CD4-positive, alpha-beta T cell treated with Interleukin-1 beta for 1 hour (primary cell): Measurements from ENCODE around the gene IL31RA.

Experiments used
- DNase-seq, 2 donors: peaks; one replicate each; pipeline ENCODE4 v3.0.0-alpha.2; 2020 to 2022

IL31RA gene

DNA sequence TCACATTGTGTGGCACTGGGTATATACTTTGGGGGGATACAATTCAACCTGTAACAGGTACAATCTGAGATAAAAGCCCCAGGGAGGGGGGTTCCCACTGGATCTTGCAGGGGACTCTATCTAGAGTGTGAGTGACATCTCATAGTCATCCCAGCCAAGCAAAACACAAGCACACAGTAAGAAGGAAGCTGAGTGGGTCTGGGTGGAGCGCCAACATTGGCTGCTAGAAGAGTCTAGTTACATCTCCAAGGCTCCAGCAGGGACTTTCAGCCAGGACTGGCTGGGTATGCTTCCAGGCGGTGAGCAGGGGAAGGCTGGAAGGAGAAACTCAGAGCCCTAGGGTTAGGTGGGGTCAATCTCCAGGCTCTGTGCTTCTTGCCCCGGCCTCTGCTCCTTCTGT lies 53.0 kb downstream of the IL31RA start:
- peak in 1 of 2 donors; percentile 20 for DNase-seq

DNA sequence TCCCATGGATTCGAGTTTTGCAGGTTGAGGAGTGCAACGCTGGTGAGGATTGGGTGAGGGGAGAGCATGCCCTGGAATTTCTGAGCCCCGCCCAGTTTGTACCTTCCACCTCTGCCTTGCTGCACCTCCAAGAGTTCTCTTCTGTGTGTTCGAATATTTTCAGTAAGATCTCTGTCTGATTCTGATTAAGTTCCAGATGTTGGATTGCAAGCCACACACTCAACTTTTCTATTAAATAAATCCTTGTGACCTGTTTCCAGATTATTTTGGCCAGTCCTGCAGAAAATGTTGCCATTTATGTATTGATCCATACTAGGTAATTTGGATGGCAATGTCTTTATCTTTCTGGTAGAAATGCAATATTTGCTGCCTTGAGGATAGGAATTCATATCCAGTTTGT lies 54.1 kb downstream of the IL31RA start:
- DNase-seq: no peak

DNA sequence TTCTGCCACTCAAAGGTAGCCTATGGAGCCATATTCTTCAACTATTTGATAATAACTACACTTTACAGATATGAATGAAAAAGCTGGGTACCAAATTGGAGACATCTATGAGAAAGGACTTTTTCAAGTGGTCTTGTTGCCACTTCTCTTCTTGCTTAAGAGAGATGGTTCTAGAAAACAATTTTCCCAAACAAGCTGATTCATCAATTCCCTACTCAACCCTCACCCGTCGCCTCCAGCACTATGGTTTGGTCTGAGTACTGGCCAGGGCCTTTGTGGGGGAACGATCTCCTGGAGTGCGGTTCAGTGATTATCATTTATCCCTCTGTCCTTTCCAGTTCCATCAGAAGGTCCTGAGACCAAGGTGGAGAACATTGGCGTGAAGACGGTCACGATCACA lies 56.8 kb downstream of the IL31RA start:
- no peak for DNase-seq

DNA sequence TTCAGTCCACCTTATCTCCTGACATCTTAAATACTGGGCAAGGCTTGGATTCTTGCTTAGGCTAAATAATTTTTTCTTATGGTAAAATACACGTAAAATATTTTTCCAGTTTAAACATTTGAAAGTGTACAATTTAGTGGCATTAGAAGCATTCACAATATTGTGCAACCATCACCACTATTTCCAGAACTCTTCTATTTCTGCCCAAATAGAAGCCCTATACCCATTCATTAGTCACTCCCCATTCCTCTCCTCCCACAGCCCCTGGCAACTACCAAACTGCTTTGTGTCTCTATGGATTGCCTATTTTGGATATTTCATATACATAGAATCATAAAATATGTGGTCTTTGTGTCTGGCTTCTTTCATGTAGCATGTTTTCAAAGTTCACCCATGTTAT lies 57.6 kb downstream of the IL31RA start:
- DNase-seq: no peak

DNA sequence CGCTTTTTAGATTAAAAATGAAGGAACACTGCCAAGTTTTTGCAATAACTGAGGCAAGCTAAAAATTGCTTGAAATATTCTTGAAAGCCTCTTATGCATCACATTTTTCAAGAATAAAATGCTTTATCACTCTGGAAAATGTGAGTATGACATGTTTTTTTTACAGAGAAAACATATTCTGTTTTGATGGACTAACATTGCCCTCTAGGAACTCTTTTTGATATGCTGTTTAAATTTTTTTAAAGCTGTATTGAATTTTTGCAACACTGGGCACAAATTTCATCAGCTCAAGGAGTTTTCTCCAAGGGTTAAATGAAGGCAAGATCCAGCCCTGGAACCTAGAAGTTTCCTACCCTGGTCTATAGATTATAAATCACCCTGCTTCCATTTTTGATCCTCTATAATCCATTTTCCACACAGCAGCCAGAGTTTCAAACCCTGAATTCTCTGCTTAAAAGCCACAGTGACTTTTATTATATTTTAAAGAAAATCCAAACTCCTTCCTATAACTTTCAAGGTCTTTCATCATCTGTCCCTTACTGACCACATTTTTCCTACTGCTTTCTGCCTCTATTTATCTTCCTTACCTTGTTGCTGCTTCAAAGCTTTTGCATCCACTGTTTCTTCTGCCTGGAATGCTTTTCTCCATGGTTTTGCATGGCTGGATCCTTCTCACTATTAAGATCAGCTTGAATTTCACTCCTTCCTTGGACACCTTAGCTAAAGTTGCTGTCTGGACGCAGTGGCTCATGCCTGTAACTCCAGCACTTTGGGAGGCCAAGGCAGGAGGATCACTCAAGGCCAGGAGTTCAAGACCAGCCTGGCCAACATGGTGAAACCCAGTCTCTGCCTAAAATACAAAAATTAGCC lies 60.9 kb downstream of the IL31RA start:
- no peak for DNase-seq

DNA sequence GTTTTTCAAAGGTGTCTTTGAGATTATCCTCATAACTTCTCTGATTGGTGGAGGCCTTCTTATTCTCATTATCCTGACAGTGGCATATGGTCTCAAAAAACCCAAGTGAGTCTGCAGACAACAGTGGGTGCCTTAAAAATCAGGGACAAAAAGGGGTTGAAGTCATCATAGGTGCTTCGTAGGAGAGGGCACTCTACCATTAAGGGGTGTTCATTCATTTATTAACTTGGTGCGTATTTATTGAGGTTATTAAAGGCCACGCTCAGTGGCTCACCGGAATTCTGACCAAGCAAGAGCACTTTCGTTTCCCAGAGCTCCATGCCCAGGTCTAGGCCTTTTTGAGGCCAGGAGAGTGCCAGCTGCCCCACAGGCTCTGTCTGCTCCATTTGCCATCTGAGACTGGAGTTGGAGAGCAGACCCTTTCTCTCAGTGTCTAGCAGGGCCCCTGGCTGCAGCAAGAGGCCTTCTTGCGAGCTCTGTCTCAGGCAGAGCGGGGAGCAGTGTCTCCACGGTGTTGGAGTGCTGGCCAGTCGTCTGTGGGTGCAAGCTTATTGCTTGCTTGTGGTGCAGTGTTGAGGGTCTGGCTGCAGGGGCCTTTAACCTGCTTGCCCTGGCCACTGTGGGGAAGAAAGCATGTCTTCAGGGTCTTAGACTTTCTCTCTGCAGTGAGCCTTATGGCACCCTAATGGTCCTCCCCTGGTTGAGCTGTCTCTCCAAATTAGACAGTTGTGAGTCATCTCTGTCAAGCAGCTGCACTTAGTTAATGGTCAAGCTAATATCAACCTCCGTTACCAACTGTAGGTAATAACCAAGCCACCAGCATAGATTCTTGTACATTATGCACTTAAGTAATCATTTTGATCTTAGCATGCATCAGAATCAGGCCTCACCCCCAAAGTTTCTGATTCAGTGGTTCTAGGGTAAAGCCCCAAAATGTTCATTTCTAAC lies 62.6 kb downstream of the IL31RA start:
- DNase-seq: no peak

DNA sequence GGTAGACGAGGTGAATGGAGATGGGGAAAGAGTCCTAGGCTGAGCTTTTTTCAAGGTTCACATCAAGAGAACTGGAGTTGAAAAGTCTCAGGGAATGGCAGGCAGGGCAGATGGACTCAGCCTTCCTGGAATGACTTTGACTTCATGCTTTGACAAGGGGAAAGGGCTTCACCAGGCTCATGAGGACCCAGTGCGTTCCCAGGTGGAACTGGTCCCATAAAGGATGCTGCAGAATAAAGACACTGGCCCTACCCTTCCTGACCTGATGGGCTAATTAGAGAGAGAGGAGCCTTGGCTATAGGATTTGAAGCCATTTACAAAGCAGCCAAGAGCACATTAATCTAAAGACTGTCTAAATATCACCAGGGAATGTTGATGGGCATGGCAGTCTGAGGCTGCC lies 63.8 kb downstream of the IL31RA start:
- no peak for DNase-seq

DNA sequence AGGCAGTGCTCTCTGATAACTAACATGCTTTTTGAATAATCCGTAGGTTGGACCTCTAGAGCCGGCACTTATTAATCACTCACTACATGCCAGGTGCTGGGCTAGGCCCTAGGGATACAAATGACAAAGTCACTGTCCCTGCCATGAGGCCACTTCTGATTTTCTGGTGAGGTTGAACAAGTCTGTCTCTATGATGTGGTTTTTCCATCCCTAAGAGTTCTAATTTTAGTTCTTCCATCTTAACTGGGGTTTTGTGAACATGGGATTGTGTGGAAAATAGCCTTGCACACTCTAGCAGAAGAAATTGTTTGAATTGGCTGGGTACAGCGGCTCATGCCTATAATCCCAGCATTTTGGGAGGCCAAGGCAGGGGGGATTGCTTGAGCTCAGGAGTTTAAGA lies 64.6 kb downstream of the IL31RA start:
- DNase-seq: no peak

DNA sequence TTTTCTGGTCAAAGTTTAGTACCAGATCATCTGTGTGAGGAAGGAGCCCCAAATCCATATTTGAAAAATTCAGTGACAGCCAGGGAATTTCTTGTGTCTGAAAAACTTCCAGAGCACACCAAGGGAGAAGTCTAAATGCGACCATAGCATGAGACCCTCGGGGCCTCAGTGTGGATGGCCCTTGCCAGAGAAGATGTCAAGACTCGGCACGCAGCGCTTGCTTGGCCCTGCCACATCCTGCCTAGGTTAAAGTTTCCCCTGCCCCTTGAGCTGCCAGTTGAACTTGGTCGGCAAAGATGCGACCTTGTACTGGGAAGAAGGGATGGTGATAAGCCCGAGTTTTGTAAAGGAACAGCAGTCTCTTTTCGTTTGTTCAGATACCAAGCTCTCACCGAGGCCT lies 65.8 kb downstream of the IL31RA start:
- DNase-seq: no peak

DNA sequence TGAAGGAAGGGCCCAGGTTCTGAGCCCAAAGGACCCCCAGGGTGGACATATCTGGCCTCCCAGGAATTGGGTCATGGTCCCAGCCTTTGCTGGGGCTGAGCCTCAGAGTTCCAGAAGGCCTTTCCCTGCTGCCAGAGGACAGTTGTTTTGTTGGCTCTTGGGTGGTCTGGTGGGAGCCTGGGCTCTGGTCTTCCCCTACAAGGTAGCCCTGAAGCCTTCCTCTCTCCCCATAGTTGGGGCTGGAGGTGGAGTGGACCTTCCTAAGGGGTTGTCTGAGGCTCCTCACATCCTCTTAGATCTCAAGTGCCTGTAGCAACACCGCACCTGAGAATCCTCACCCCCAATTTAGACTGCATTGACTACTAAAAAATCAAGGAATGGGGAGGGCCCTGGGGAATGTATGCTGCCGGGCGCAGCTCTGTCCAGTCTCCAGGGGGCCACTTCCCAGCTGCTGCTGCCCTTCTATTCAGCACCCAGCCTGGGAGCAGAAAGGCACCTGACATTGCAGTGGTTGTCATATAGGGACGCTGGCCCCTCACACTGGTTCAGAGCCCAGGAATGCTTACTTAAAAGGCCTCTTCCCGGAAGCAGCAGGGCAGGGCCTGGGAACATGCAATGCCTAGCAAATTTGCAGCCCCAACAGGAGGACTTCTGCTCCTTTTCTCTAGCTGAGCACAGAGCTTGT lies 66.4 kb downstream of the IL31RA start:
- no peak for DNase-seq

DNA sequence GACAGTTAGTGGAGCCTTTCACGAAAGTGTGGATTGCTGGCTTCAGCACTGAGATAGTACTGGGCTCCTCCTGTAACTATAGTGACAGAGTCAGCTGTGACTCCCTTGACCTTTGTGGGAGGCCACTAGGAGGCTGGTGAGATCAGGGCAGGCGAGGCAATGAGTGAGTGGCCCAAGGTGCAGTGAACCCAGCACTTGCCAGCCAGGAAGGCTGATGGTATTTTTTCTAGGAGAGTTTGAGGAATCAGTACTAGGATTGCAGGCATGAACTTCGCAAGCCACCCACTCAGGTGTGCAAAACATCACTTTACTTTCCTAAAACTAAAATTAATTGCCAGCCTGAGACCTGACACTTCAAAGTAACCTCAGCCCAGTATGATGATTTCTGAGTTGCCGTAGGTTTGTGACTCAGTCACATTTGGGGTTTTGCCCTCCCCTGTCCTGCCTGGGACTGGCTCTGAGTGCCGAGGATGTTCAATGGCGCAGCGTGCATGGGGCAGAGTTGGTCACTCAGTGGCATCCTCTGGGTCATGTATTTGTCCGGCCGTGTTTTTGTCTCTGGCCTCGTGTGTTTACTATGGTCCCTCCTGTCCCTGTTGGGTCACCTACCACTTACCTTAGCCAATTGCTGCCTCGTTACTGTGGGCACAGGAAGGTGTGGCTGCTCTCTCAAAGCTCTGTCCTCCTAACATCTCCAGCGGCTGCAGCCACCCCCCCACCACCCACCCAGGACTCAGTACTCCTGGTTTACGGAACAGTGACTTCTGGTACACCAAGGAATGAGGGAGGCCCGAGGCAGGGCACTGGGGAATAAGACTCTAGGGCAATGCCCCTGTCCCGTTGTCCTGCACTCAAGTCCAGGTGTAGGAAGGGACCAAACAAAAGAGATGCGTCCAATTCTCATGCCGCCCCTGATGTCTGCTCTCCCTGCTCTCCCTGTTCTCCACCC lies 67.2 kb downstream of the IL31RA start:
- DNase-seq: no peak

DNA sequence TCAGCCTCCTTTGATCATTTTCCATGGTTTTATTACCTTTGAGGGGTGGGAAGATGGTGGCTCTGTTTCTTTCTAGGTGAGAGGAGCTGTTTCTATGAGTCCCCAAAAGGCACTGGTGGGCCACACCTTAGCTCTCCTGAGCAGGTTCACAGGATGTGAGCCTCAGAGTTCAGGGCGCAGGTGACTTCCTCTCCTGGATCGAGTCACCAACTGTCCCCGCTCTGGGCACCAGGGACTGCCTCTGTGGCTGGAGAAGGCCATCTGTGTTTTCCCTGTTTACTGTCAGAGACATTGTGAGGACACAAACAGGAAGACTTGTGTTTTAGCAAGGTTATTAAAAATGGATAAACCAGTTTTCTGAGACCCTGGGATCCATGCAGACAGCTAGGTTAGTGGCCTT lies 68.5 kb downstream of the IL31RA start:
- DNase-seq: no peak

DNA sequence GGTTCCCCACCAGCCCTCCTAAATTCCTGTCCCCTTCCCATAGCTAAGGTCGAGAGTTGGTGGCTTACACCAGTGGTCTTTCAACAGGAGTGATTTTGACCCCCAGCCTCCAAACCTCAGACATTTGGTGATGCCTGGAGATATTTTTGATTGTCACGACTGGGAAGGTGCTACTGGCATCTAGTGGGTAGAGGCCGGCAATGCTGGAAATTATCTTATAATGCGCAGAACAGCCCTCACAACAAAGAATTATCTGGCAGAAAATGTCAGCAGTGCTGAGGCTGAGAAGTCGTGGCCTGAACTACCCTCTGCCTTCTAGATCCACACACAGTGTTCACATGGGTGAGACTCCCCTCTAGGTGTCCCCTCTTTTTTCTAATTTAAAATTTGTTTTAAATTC lies 69.6 kb downstream of the IL31RA start:
- no peak for DNase-seq

DNA sequence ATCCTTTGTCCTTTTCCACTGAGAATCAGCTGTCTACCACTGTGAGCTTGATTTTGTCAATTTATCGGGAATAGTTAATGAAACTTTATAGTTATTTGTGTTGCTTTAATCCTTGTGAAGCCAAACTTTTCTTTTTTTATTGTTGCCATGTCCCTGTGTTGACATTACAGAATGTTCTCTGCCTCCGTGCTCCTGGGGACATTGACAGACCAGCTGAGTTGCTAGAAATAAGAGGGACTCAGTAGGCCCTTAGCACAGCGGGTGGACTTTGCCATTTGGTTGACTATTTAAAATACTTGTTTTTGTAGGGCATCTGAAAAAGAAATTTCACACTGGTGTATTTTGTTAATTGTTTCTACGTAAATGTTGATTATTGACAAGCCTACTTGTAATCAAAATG lies 70.5 kb downstream of the IL31RA start:
- DNase-seq: no peak

DNA sequence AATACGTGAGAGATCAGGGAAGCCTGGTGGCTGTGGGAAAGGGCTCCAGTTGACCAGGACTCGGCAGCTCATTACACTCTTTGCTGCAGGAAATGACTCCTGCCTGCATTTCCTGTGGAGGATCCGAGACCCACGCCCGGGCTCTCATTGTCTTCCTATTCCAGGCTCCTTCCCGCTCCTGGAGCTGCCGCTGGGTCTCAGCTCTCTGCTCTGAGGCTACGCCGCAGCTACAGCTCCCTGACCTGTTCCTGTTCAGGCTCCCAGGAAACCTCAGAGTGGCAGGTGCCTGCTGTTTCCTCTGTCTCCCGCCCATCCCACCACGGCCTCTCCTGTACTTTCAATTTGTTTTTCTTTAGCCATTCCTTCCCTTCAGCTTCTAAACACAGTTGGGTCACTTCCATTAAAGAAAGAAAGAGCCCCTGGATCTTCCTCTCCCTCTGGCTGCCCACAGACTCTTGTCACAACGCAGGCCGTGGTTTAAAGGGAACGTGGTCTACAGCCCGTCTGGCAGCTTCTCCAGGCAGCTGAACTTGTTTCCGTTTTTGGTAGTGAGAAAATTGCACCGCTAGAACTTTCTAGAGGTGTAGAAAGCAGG lies 72.1 kb downstream of the IL31RA start:
- peak in 1 of 2 donors; percentile 22 for DNase-seq

DNA sequence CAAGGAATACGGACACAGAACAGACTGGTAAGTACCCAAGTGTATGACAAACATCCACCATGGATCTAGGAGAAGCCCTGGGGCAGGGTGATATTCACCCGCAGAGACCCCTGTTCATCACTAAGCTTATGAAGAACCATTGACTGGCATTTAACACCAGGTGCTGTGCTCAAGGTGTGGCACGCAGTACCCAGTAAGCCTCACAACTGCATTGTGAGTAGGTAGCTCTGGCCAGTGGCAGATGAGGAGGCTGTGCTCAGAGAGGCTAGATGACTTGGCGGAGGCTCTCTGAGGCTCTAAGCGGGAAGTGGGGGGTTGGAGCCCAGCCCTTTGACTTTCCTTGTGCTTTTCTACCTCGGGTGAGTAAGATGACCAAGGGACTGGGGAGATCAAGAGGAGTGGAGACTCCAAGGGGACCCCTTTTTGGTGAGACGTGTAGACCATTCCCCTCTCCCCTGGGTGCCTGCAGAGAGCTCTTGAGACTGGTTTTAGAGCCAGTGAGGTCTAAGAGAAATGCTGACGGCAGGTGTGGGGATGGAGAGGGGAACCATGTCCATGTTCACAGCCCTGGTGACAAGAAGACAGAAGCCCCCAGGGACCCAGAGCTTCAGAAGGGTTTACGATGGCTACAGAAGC lies 72.8 kb downstream of the IL31RA start:
- DNase-seq: no peak

DNA sequence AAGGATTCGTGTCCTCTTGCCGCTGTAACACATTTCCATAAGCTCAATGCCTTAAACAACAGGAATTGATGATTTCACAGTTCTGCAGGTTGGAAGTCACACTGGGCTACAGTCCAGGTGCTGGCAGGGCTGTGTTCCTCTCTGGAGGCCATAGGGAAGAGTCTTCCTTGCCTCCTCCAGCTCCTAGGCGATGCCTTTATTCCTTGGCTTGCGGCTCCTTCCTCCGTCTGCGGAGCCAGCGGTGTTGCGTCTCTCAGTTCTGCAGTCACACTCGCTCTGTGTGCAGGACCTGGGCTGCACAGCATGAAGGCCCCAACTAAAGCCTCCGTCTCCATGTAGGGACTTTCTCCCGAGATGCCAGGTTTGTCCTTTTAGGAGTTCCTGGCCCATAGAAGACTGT lies 73.6 kb downstream of the IL31RA start:
- no peak for DNase-seq

DNA sequence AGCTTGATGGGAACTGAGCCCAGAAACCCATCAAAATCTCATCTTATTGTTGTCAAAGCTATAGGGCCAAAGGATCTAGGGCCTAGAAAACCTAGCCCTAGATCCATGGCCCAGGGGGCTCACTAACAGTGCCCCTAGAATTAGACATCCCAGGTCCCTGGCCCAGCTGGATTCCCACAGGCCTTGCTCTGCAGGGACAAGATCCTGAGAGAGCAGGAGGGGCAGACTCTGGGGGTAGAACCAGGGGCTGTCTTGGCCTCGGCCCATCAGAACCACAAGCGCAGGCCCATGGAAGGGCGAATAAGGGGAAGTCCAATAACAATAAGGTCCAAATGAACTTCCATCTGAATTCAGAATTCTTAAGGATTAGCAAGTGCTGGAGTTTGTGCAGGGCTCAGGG lies 74.0 kb downstream of the IL31RA start:
- no peak for DNase-seq

DNA sequence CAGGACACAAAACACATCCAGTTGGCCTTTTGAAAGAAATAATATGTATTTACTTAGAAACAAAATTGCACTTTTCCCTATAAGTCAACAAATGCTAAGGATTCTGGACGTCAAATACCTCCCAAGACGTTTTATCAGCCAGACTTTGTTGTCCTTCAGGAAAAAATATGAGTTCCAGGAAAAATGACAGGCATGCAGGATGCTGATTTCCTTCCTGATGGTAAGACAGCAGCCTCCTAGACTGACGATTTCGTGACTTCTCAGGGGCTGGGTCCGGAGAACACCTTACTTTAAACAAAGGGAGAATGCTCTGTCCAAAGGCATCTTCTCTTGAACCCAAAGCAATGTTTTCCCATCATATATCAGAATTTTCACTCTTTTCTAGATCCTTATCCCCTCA lies 74.6 kb downstream of the IL31RA start:
- DNase-seq: no peak

DNA sequence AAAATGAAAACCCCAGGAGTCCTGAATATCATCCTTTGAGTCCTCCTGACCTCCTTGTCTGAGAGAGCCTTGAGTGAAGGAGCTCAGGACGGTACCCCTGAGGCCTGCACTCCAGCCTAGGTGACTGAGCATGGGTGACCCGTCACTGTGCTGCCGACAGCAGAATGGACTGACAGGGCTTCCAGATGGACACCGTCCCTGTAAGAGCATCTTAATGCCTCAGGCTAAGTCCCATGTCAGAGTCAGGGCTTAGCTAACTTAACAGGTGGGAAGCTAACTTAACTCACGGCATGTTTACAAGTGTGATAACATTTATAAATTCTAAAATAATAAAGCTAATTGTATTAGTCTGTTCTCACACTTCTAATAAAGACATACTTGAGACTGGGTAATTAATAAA lies 75.3 kb downstream of the IL31RA start:
- DNase-seq: no peak
